Neuronal stem cell (in vitro differentiated cells): Measurements from ENCODE around the gene FAM185A.

Experiments
- DNase-seq: peaks from one replicate; pipeline ENCODE4 v3.0.0-alpha.2; 2013; ENCODE audit warnings: low spot score
- H2AFZ ChIP-seq: one replicate; pipeline ENCODE4 v1.6.1; 2013; ENCODE audit warnings: mild to moderate bottlenecking, low read length, inconsistent platforms
- H2AK5ac ChIP-seq: 2 replicates; pipeline ENCODE4 v1.6.1; 2013; ENCODE audit warnings: low read depth, mild to moderate bottlenecking, inconsistent platforms, low read length, moderate library complexity, mixed read lengths
- H2BK120ac ChIP-seq: 2 replicates; pipeline ENCODE4 v1.6.1; 2013; ENCODE audit warnings: low read depth, mild to moderate bottlenecking, inconsistent platforms, low read length, moderate library complexity, mixed read lengths
- H2BK12ac ChIP-seq: one replicate; pipeline ENCODE4 v1.6.1; 2013; ENCODE audit warnings: low read length, inconsistent platforms
- H2BK15ac ChIP-seq: 2 replicates; pipeline ENCODE4 v1.6.1; 2013; ENCODE audit warnings: mild to moderate bottlenecking, low read length, inconsistent platforms, mixed read lengths
- H2BK5ac ChIP-seq: one replicate; pipeline ENCODE4 v1.6.1; 2013; ENCODE audit warnings: inconsistent platforms, mild to moderate bottlenecking, low read length, moderate library complexity
- H3K14ac ChIP-seq: one replicate; pipeline ENCODE4 v1.6.1; 2013; ENCODE audit warnings: low read length, inconsistent platforms
- H3K18ac ChIP-seq: 2 replicates; pipeline ENCODE4 v1.6.1; 2013; ENCODE audit warnings: low read length, inconsistent platforms
- H3K23ac ChIP-seq: 2 replicates; pipeline ENCODE4 v1.6.1; 2013; ENCODE audit warnings: low read depth, mild to moderate bottlenecking, mixed read lengths, low read length, inconsistent platforms; ENCODE audit not compliant: poor library complexity
- H3K27ac ChIP-seq: replicated peaks from 3 replicates; pipeline ENCODE4 v1.5.1; 2013; ENCODE audit warnings: low read length, inconsistent platforms
- H3K27me3 ChIP-seq, 3 experiments: 2 replicates each; pipeline ENCODE4 v1.6.1; 2013; ENCODE audit warnings: low read length in 3 of 3, mild to moderate bottlenecking in 2 of 3, inconsistent platforms in 1 of 3, low read depth in 1 of 3, mixed read lengths in 1 of 3, moderate library complexity in 1 of 3; ENCODE audit not compliant: control insufficient read depth in 3 of 3, insufficient read depth in 3 of 3
- H3K36me3 ChIP-seq, 2 donors: replicated peaks in 1 of 2; 2 replicates each; pipeline ENCODE4 v1.6.1; 2013; ENCODE audit warnings: low read length in 2 of 2; ENCODE audit not compliant: control insufficient read depth in 2 of 2, insufficient read depth in 2 of 2
- H3K4ac ChIP-seq: 2 replicates; pipeline ENCODE4 v1.6.1; 2013; ENCODE audit warnings: inconsistent platforms, mild to moderate bottlenecking, low read length, moderate library complexity
- H3K4me1 ChIP-seq, 2 donors: 1 replicate in 1 of 2; 2 replicates in 1 of 2; pipeline ENCODE4 v1.6.1; 2013; ENCODE audit warnings: low read length in 2 of 2, low read depth in 1 of 2; ENCODE audit not compliant: control insufficient read depth in 2 of 2, insufficient read depth in 1 of 2
- H3K4me2 ChIP-seq: one replicate; pipeline ENCODE4 v1.6.1; 2013; ENCODE audit warnings: mild to moderate bottlenecking, low read length, inconsistent platforms; ENCODE audit not compliant: insufficient read depth, poor library complexity, severe bottlenecking
- H3K4me3 ChIP-seq, 2 donors: 2 replicates each; pipeline ENCODE4 v1.5.1; 2013; ENCODE audit warnings: low read length in 2 of 2, mild to moderate bottlenecking in 2 of 2, inconsistent platforms in 1 of 2, moderate library complexity in 1 of 2
- H3K79me1 ChIP-seq: one replicate; pipeline ENCODE4 v1.6.1; 2013; ENCODE audit warnings: low read depth, mild to moderate bottlenecking, inconsistent platforms, low read length, moderate library complexity
- H3K9ac ChIP-seq: one replicate; pipeline ENCODE4 v1.6.1; 2013; ENCODE audit warnings: mild to moderate bottlenecking, low read depth, low read length, inconsistent platforms; ENCODE audit not compliant: poor library complexity
- H3K9me3 ChIP-seq, 2 donors: replicated peaks in 1 of 2; 2 replicates each; pipeline versions ENCODE3 to v1.6.1; 2013; ENCODE audit warnings: low read length in 2 of 2, mild to moderate bottlenecking in 2 of 2, inconsistent platforms in 1 of 2, low read depth in 1 of 2, mixed read lengths in 1 of 2, moderate library complexity in 1 of 2; ENCODE audit not compliant: control insufficient read depth in 2 of 2, insufficient read depth in 1 of 2
- H4K8ac ChIP-seq: one replicate; pipeline ENCODE4 v1.6.1; 2013; ENCODE audit warnings: low read depth, mild to moderate bottlenecking, inconsistent platforms, low read length, moderate library complexity
- H4K91ac ChIP-seq: one replicate; pipeline ENCODE4 v1.6.1; 2013; ENCODE audit warnings: low read length, low read depth, mild to moderate bottlenecking, inconsistent platforms; ENCODE audit not compliant: poor library complexity
- WGBS, 2 donors: extraction: QIAGEN DNeasy Blood & Tissue Kit; methylation state at CpG; one replicate each; pipeline ENCODE4 v1.1.7; 2013; ENCODE audit warnings: missing lambda C conversion rate in 2 of 2, mixed read lengths in 1 of 2; ENCODE audit not compliant: insufficient read length in 2 of 2, insufficient replicate concordance in 1 of 2; ENCODE audit errors: extremely low coverage in 2 of 2; 5-methylcytosine and 5-hydroxymethylcytosine counted together

Gene FAM185A

GRCh38 chr7:102845346-102845745 lies 96.5 kb downstream of the FAM185A start:
- Histone ChIP-seq H2AFZ (no peak overlapping the region), H3K27ac (no peak overlapping the region), H3K36me3 (no peaks in the 10 kb centered on the region), H3K9me3 (no peaks in the 10 kb centered on the region), H3K4me3 (no peak overlapping the region), H3K23ac (no peak overlapping the region), H2BK15ac (no peak overlapping the region), H3K9ac (no peak overlapping the region), H3K14ac (no peak overlapping the region), H4K8ac (no peak overlapping the region), H2BK12ac (no peak overlapping the region), H3K18ac (no peak overlapping the region), H3K4me2 (no peak overlapping the region), H3K79me1 (no peaks in the 10 kb centered on the region), H3K27me3 (no peaks in the 10 kb centered on the region), H2BK120ac (no peak overlapping the region), H3K4me1 (no peaks in the 10 kb centered on the region), H2AK5ac (no peak overlapping the region), H3K4ac (no peak overlapping the region), H2BK5ac (no peak overlapping the region), H4K91ac (no peak overlapping the region)
- no CpG with 5 or more reads among the region's 2 CpGs for WGBS, 2 donors
- no peak for DNase-seq

DNA sequence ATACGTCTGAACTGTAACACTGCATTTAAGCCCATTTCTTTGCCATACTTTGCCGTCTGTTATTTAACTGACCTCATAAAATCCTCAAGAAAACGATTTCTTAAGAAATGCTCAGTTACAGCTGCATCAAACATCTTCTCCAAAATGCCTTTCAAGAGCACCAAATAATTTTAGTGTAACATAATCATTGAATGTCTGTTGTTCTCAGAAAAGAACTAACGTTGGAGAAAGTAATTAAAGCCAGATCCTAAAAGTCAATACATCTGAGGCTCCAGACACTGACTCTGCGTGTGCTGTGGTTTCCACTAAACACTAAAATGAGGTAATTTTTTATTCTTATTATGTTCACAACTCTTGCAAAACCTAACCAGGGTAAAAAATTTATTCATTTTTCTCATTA lies 100.3 kb downstream of the FAM185A start:
- Histone ChIP-seq H3K27me3 (no peaks in the 10 kb centered on the region), H3K4ac (no peak overlapping the region), H3K14ac (no peak overlapping the region), H3K4me1 (no peaks in the 10 kb centered on the region), H2BK120ac (no peak overlapping the region), H2BK5ac (no peak overlapping the region), H3K23ac (no peak overlapping the region), H4K8ac (no peak overlapping the region), H3K4me3 (no peak overlapping the region), H3K18ac (no peak overlapping the region), H3K79me1 (no peaks in the 10 kb centered on the region), H2BK15ac (no peak overlapping the region), H2AK5ac (no peak overlapping the region), H2BK12ac (no peak overlapping the region), H4K91ac (no peak overlapping the region), H3K9ac (no peak overlapping the region), H3K36me3 (no peaks in the 10 kb centered on the region), H2AFZ (no peak overlapping the region), H3K4me2 (no peak overlapping the region), H3K27ac (no peak overlapping the region), H3K9me3 (no peaks in the 10 kb centered on the region)
- no peak for DNase-seq
- no CpG with 5 or more reads among the region's 5 CpGs for WGBS, 2 donors

GRCh38 chr7:102849538-102849937 lies 100.7 kb downstream of the FAM185A start:
- Histone ChIP-seq H2AFZ (no peak overlapping the region), H2BK5ac (no peak overlapping the region), H2BK12ac (no peak overlapping the region), H2AK5ac (no peak overlapping the region), H4K8ac (no peak overlapping the region), H3K9me3 (no peaks in the 10 kb centered on the region), H3K27ac (no peak overlapping the region), H3K4me3 (no peak overlapping the region), H3K23ac (no peak overlapping the region), H3K79me1 (no peaks in the 10 kb centered on the region), H3K4ac (no peak overlapping the region), H3K4me2 (no peak overlapping the region), H3K9ac (no peak overlapping the region), H2BK15ac (no peak overlapping the region), H4K91ac (no peak overlapping the region), H3K27me3 (no peaks in the 10 kb centered on the region), H3K36me3 (no peaks in the 10 kb centered on the region), H3K14ac (no peak overlapping the region), H2BK120ac (no peak overlapping the region), H3K4me1 (no peaks in the 10 kb centered on the region), H3K18ac (no peak overlapping the region)
- DNase-seq: no peak
- WGBS, 2 donors: no CpG with 5 or more reads among the region's 3 CpGs

DNA sequence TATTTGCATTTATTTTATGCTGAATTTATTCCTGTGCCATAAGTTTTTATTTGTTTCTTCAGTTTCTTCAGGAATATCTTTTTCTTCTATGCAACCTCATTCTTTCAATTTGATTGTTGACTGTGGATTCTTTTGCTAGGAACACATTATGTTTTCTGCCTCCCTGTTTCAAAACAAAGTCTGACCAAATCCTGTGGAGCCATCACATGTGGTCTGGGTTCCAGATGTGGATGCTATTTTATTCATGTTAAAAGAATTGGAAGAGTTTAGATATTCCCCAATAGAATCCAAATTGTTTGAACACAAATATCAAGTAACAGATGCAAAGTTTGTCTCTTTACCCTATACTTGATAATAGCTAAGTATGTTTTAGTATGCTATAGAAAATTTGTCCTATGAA lies 107.2 kb downstream of the FAM185A start:
- H3K23ac ChIP-seq: no peak overlapping the region
- no peak overlapping the region for H4K91ac ChIP-seq
- H3K4me1 ChIP-seq: no peaks in the 10 kb centered on the region
- H2BK12ac ChIP-seq: no peak overlapping the region
- no peak overlapping the region for H2BK15ac ChIP-seq
- H2AFZ ChIP-seq: no peak overlapping the region
- H3K27me3 ChIP-seq: no peaks in the 10 kb centered on the region
- no peaks in the 10 kb centered on the region for H3K79me1 ChIP-seq
- H4K8ac ChIP-seq: no peak overlapping the region
- no peak overlapping the region for H3K4me3 ChIP-seq
- H3K4me2 ChIP-seq: no peak overlapping the region
- H3K27ac ChIP-seq: no peak overlapping the region
- no peaks in the 10 kb centered on the region for H3K36me3 ChIP-seq
- no peak overlapping the region for H3K9ac ChIP-seq
- H3K9me3 ChIP-seq: no peaks in the 10 kb centered on the region
- no peak overlapping the region for H2BK5ac ChIP-seq
- no peak overlapping the region for H3K14ac ChIP-seq
- no peak overlapping the region for H2AK5ac ChIP-seq
- H2BK120ac ChIP-seq: no peak overlapping the region
- no peak overlapping the region for H3K18ac ChIP-seq
- DNase-seq: no peak
- H3K4ac ChIP-seq: no peak overlapping the region
